Lower lobe of right lung (tissue), 2 donors: ENCODE measurements around the gene SVBP. TPM values are rescaled to one million over a fixed set of nuclear protein-coding genes. Genes with fewer than 3 reads are reported as not detected.

Experiments
- ATAC-seq, 2 donors: fragments of 200-7000 bp; cut with Tn5 transposase; one replicate each; pipeline ENCODE4 v1.9.1; 2020 to 2022; ENCODE audit warnings: mild to moderate bottlenecking in 2 of 2, moderate library complexity in 2 of 2
- DNase-seq: peaks from one replicate; pipeline ENCODE4 v3.0.0-alpha.2; 2020
- H3K27ac ChIP-seq: fragments of 200-600 bp; one replicate; pipeline ENCODE4 v1.8.0; 2022
- H3K27me3 ChIP-seq: fragments of 200-600 bp; one replicate; pipeline ENCODE4 v1.8.0; 2022; ENCODE audit warnings: low read depth
- H3K36me3 ChIP-seq: fragments of 200-600 bp; one replicate; pipeline ENCODE4 v1.8.0; 2022; ENCODE audit warnings: mild to moderate bottlenecking
- H3K4me1 ChIP-seq: fragments of 200-600 bp; one replicate; pipeline ENCODE4 v1.8.0; 2022
- H3K4me3 ChIP-seq: fragments of 200-600 bp; one replicate; pipeline ENCODE4 v1.8.0; 2022; ENCODE audit warnings: mild to moderate bottlenecking
- H3K9me3 ChIP-seq: fragments of 200-600 bp; one replicate; pipeline ENCODE4 v1.8.0; 2022
- intact Hi-C: fragments of 100-400 bp; cut with DNase I; formaldehyde crosslinking; loops from one replicate; pipeline ENCODE4 v1.11.0; 2022
- total RNA-seq: library from RNA; stranded (reverse); fragmentation: NEBNext Ultra II Directional; extraction: Animal tissue kit (Norgen Biotek cat#: 25700); gene quantifications from one replicate; pipeline ENCODE4 v1.2.1, GENCODE V29; 2021
- TF ChIP-seq, protein P1 (sequence below): fragments of 200-600 bp; IDR thresholded peaks from one replicate; pipeline ENCODE4 v1.8.0; 2022; ENCODE audit warnings: antibody characterized with exemption, mild to moderate bottlenecking
- donor health status: DM: no; HTN: yes; CAD: no; lungs with severe emphysema.

The SVBP gene
- total RNA-seq, 1 donor from 2014 or later = 20.8 TPM

DNA sequence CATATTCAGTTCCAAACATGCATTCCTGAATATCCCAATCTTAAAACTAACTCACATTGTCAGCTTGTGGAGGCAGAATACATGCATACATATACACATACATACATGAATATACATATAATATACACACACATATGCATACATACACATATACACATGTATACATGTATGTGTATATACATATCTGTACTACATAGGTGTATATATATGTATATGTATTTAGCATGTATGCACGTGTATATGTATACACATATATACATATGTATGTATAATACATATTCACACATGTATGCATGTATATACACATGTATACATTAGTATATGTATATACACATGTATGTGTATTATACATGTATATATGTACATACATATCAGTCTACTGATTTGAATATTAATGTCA is 28.0 kb upstream of the SVBP start:
- ATAC-seq = no peak
- Histone ChIP-seq H3K27me3 (no peaks in the 10 kb centered on the region), H3K27ac (no peak overlapping the region), H3K9me3 (no peaks in the 10 kb centered on the region), H3K4me3 (no peak overlapping the region), H3K4me1 (peaks cover 22% of the 10 kb centered on the region), H3K36me3 (peaks cover 15% of the 10 kb centered on the region)
- TF ChIP-seq, protein P1, sequence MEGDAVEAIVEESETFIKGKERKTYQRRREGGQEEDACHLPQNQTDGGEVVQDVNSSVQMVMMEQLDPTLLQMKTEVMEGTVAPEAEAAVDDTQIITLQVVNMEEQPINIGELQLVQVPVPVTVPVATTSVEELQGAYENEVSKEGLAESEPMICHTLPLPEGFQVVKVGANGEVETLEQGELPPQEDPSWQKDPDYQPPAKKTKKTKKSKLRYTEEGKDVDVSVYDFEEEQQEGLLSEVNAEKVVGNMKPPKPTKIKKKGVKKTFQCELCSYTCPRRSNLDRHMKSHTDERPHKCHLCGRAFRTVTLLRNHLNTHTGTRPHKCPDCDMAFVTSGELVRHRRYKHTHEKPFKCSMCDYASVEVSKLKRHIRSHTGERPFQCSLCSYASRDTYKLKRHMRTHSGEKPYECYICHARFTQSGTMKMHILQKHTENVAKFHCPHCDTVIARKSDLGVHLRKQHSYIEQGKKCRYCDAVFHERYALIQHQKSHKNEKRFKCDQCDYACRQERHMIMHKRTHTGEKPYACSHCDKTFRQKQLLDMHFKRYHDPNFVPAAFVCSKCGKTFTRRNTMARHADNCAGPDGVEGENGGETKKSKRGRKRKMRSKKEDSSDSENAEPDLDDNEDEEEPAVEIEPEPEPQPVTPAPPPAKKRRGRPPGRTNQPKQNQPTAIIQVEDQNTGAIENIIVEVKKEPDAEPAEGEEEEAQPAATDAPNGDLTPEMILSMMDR = no peak
- no peak for DNase-seq
- intact Hi-C loops = no loop called here

DNA sequence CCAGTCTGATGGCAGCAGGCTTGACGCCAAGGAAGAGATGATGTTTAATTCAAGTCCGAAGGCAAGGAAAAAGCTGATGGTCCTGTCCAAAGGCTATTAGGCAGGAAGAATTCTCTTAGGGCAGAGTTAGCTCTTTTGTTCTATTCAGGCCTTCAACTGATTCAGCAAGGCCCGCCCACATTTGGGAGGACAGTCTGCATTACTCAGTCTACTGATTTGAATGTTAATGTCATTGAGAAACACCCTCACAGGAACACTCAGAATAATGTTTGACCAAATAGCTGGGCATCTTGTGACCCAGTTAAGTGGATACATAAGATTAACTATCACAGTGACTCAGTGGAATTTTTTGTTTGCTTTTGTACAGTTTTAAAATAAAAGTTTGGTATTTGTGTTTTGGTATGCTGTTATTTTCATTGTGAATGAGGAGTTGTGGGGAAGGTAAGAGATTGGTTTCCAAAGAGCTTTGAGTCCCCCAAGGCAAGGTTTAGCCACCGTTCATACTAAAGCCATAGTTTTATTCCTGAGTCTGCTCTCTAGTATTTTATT is 27.5 kb upstream of the SVBP start:
- Histone ChIP-seq H3K4me1 (peaks cover 22% of the 10 kb centered on the region), H3K36me3 (peaks cover 13% of the 10 kb centered on the region), H3K27me3 (no peaks in the 10 kb centered on the region), H3K4me3 (no peak overlapping the region), H3K9me3 (no peaks in the 10 kb centered on the region), H3K27ac (no peak overlapping the region)
- intact Hi-C loops = no loop called here
- TF ChIP-seq, protein P1 = no peak
- DNase-seq (no peak), ATAC-seq (no peak)

DNA sequence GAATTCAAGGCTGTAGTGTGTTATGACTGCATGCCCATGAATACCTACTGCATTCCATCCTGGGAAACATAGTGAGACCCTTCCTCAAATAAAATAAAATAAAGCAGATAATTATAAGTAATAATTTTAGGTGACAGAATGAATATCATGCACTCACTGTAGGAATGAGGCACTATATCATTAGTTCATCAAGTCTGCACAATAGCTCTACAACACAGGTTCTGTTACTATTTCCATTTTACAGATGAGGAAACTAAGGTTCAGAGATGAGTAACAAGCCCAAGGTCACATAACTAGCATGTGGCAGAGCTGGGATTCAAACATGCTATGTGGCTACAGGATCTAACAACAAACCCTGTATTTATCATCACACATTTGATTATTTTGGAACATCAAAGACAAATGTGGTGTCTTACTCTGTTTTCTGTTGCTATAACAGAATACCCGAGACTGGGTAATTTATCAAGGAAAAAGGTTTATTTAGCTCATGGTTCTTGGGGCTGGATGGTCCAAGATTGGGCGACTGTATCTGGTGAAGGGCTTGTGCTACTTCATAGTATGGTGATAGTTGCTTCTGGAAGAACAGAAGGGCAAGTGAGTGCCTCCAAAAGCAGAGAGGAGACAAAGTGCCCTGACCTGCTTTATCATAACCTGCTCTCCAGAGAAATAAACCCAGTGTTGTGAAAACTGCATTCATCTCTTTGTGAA is 24.4 kb upstream of the SVBP start:
- ATAC-seq (no peak), DNase-seq (no peak)
- intact Hi-C loops = no loop called here
- H3K4me1 ChIP-seq = peaks cover 12% of the 10 kb centered on the region
- H3K36me3 ChIP-seq = peaks cover 7% of the 10 kb centered on the region
- H3K9me3 ChIP-seq = no peaks in the 10 kb centered on the region
- TF ChIP-seq, protein P1 = no peak
- no peaks in the 10 kb centered on the region for H3K27me3 ChIP-seq
- no peak overlapping the region for H3K4me3 ChIP-seq
- no peak overlapping the region for H3K27ac ChIP-seq

DNA sequence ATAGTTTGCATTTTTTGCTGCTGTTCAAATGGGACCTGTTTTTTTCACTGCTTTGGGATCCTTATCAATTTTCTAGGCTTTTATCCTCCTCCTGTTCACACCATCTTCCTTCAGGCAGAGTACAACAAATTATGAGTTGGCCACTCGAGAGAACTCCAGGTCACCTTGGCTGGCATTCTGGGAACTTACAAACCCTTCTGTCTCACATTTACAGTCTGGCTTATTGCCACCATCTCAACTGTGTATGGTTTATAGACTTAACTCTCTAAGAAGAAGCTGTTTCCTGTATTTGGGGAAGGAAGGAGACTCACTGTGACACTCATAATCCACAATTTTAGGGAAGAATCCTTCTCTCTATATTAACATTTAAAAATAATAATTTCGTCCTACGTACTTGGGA is 23.8 kb upstream of the SVBP start:
- Histone ChIP-seq H3K9me3 (no peaks in the 10 kb centered on the region), H3K4me3 (no peak overlapping the region), H3K36me3 (peaks cover 7% of the 10 kb centered on the region), H3K27me3 (no peaks in the 10 kb centered on the region), H3K4me1 (peaks cover 12% of the 10 kb centered on the region), H3K27ac (no peak overlapping the region)
- DNase-seq = no peak
- intact Hi-C loops = no loop called here
- no peak for ATAC-seq
- TF ChIP-seq, protein P1 = no peak

DNA sequence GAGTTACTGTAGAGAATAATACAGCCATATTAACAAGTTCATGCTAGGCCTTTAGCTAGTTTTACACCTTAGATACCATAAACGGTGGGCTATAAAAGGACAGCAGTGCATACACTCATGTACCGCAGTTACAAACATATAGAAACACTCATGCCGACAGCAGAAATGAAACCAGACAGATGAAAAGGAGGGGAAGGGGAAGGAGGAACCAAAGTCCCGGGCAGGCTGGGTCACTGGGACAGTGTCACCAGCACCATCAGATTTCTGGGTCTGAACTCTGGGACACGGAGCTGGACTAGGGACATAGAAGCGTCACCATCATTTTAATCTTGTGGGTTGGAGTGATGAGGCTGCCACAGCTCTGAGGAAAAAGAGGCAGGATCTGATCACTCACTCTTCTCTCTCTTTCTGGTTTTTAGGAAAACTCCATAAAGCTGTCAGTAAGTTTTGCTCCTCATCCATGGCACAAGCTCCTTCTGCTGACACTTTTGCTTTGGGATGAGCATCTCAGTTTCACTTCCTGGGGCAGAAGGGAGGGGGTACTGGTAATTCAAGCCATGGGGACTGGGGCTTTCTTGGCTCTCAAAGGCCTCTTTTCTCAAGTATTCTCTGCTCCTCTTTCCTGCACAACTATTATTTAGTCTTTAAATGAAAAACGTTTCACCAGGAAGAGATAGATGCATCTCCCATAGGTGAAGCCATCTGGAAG is 21.4 kb upstream of the SVBP start:
- H3K27me3 ChIP-seq = no peaks in the 10 kb centered on the region
- H3K27ac ChIP-seq = peak overlapping the region; percentile 57
- H3K4me1 ChIP-seq = no peaks in the 10 kb centered on the region
- TF ChIP-seq, protein P1 = no peak
- no peaks in the 10 kb centered on the region for H3K9me3 ChIP-seq
- intact Hi-C loops = no loop called here
- peak; percentile 63 for DNase-seq
- peak; percentile 68 to 79 for ATAC-seq
- peaks cover 10% of the 10 kb centered on the region for H3K36me3 ChIP-seq
- H3K4me3 ChIP-seq = no peak overlapping the region
